NB4 (cell line): ENCODE measurements around the gene ME3.

Experiments used
- CTCF ChIP-seq: IDR thresholded peaks from one replicate; pipeline ENCODE4 v1.5.1; 2012; ENCODE audit warnings: low read depth, low read length
- MAX ChIP-seq: IDR thresholded peaks from 2 replicates; pipeline ENCODE4 v1.6.1; 2011; ENCODE audit warnings: low read depth, low read length
- MYC ChIP-seq: IDR thresholded peaks from 2 replicates; pipeline ENCODE4 v1.6.1; 2011; ENCODE audit warnings: low read depth, low read length
- POLR2A ChIP-seq: IDR thresholded peaks from 2 replicates; pipeline ENCODE4 v1.6.1; 2011; ENCODE audit warnings: mild to moderate bottlenecking; ENCODE audit not compliant: insufficient read length; ENCODE audit errors: extremely low read depth

GRCh38 chr11:86663291-86663690 lies 9.1 kb downstream of the ME3 start:
- TF ChIP-seq CTCF (no peak), POLR2A (no peak), MAX (no peak), MYC (no peak)
